ELR (cell line): ENCODE measurements around the gene WDR89.
"Not testable (repeated sequence)": the region's sequence is repeated elsewhere in the genome, so short reads cannot be mapped to it uniquely, and the experiment has no call there.

Experiments used
- DNase-seq: peaks from one replicate; pipeline ENCODE4 v3.0.0-alpha.2; 2015; ENCODE audit warnings: low read depth

Gene WDR89

GRCh38 chr14:63641473-63642228, at the start of gene WDR89:
WDR89 (minus strand) TSS chr14:63641871; CDS start chr14:63599942, 41,929 bp downstream.
- DNase-seq: peak; percentile 99

- no peak for DNase-seq
These were observed 47.5 kb upstream of the WDR89 start for GRCh38 chr14:63689132-63689531.

- no peak for DNase-seq
These were observed 45.3 kb upstream of the WDR89 start for GRCh38 chr14:63686926-63687325.

GRCh38 chr14:63685401-63685800, 43.7 kb upstream of the WDR89 start:
- DNase-seq: no peak

- DNase-seq: no peak
These were observed 41.3 kb upstream of the WDR89 start for GRCh38 chr14:63682727-63683593.

- DNase-seq: no peak
These were observed 36.9 kb upstream of the WDR89 start for GRCh38 chr14:63678536-63678935.

- DNase-seq: peak; percentile 84
These were observed 36.3 kb upstream of the WDR89 start for GRCh38 chr14:63677891-63678379.

GRCh38 chr14:63676615-63677014, 34.9 kb upstream of the WDR89 start:
- DNase-seq: no peak

GRCh38 chr14:63673886-63674497, 32.3 kb upstream of the WDR89 start:
- no peak for DNase-seq

- DNase-seq: no peak
These were observed 31.6 kb upstream of the WDR89 start for GRCh38 chr14:63673255-63673654.

- no peak for DNase-seq
These were observed 30.9 kb upstream of the WDR89 start for GRCh38 chr14:63672417-63673180.

- DNase-seq: no peak
These were observed 30.3 kb upstream of the WDR89 start for GRCh38 chr14:63671987-63672386.

GRCh38 chr14:63670692-63671091, 29.0 kb upstream of the WDR89 start:
- no peak for DNase-seq

GRCh38 chr14:63666335-63666734, 24.7 kb upstream of the WDR89 start:
- no peak for DNase-seq

- peak; percentile 27 for DNase-seq
These were observed 22.0 kb upstream of the WDR89 start for GRCh38 chr14:63663428-63664341.

GRCh38 chr14:63662776-63663175, 21.1 kb upstream of the WDR89 start:
- DNase-seq: no peak

GRCh38 chr14:63661881-63662280, 20.2 kb upstream of the WDR89 start:
- DNase-seq: not testable (repeated sequence)

GRCh38 chr14:63659726-63660125, 18.1 kb upstream of the WDR89 start:
- no peak for DNase-seq

- no peak for DNase-seq
These were observed 14.5 kb upstream of the WDR89 start for GRCh38 chr14:63656194-63656593.

- DNase-seq: no peak
These were observed 13.3 kb upstream of the WDR89 start for GRCh38 chr14:63654936-63655335.

- peak; percentile 52 for DNase-seq
These were observed 12.7 kb upstream of the WDR89 start for GRCh38 chr14:63654346-63654745.
